ENCODE results near the gene LDLRAD1.
"Not testable (repeated sequence)": the region's sequence is repeated elsewhere in the genome, so short reads cannot be mapped to it uniquely, and the experiment has no call there.

The LDLRAD1 gene

GRCh38 chr1:54002544-54003248 lies 15.3 kb downstream of the LDLRAD1 start:
- TF ChIP-seq CTCF (conservative IDR thresholded peaks at IDR 0.05; ENCODE audit: low read depth, low read length), result no peak
- H3K4me3 ChIP-seq (ENCODE audit: low read length), result no peak overlapping the region
- no peak for DNase-seq (ENCODE audit: low read depth)

GRCh38 chr1:54001591-54001990 lies 16.4 kb downstream of the LDLRAD1 start:
- no peak for DNase-seq (ENCODE audit: low read depth)
- no peak for TF ChIP-seq CTCF (conservative IDR thresholded peaks at IDR 0.05; ENCODE audit: low read depth, low read length)
- H3K4me3 ChIP-seq (ENCODE audit: low read length), result no peak overlapping the region

GRCh38 chr1:53999920-54000319 lies 18.1 kb downstream of the LDLRAD1 start:
- TF ChIP-seq CTCF (conservative IDR thresholded peaks at IDR 0.05; ENCODE audit: low read depth, low read length), result no peak
- no peak for DNase-seq (ENCODE audit: low read depth)

GRCh38 chr1:53998223-53998622 lies 19.8 kb downstream of the LDLRAD1 start:
- H3K4me3 ChIP-seq (ENCODE audit: low read length), result no peak overlapping the region
- TF ChIP-seq CTCF (conservative IDR thresholded peaks at IDR 0.05; ENCODE audit: low read depth, low read length), result no peak
- no peak for DNase-seq (ENCODE audit: low read depth)

More at GRCh38 chr1:53999920-54000319, 18.1 kb downstream of the LDLRAD1 start:
- H3K4me3 ChIP-seq (ENCODE audit: low read length), result no peak overlapping the region

GRCh38 chr1:53995683-53996082 lies 22.3 kb downstream of the LDLRAD1 start:
- no peak for DNase-seq (ENCODE audit: low read depth)
- no peak overlapping the region for H3K4me3 ChIP-seq (ENCODE audit: low read length)
- TF ChIP-seq CTCF (conservative IDR thresholded peaks at IDR 0.05; ENCODE audit: low read depth, low read length), result no peak

GRCh38 chr1:53994516-53994915 lies 23.5 kb downstream of the LDLRAD1 start:
- H3K4me3 ChIP-seq (ENCODE audit: low read length); DNase-seq (ENCODE audit: low read depth): not testable (repeated sequence)

GRCh38 chr1:53992085-53992874 lies 25.7 kb downstream of the LDLRAD1 start:
- no peak for DNase-seq (ENCODE audit: low read depth)
- H3K4me3 ChIP-seq (ENCODE audit: low read length), result no peak overlapping the region
- peak; percentile 1 for TF ChIP-seq CTCF (conservative IDR thresholded peaks at IDR 0.05; ENCODE audit: low read depth, low read length)

Measured in retinal pigment epithelial cell (primary cell).